NB4 (cell line): ENCODE results near the gene RPL35.
A peak's percentile ranks its signal among the peaks of the same experiment; 100 is the strongest.

Experiments used
- DNase-seq: peaks from one replicate; pipeline ENCODE4 v3.0.0; 2010; ENCODE audit warnings: low read depth
- H3K4me3 ChIP-seq: one replicate; pipeline ENCODE4 v1.5.1; 2011; ENCODE audit warnings: mild to moderate bottlenecking, low read depth, low read length, moderate library complexity
- CTCF ChIP-seq: IDR thresholded peaks from one replicate; pipeline ENCODE4 v1.5.1; 2012; ENCODE audit warnings: low read depth, low read length
- MYC ChIP-seq: IDR thresholded peaks from 2 replicates; pipeline ENCODE4 v1.6.1; 2011; ENCODE audit warnings: low read depth, low read length
- POLR2A ChIP-seq: IDR thresholded peaks from 2 replicates; pipeline ENCODE4 v1.6.1; 2011; ENCODE audit warnings: mild to moderate bottlenecking; ENCODE audit not compliant: insufficient read length; ENCODE audit errors: extremely low read depth
- TF ChIP-seq, protein P1 (sequence below): IDR thresholded peaks from 2 replicates; pipeline ENCODE4 v1.6.1; 2011; ENCODE audit warnings: low read depth, low read length

RPL35 gene

GRCh38 chr9:124873664-124874063 lies 11.9 kb upstream of the RPL35 start:
- TF ChIP-seq POLR2A, result no peak
- TF ChIP-seq, protein P1, sequence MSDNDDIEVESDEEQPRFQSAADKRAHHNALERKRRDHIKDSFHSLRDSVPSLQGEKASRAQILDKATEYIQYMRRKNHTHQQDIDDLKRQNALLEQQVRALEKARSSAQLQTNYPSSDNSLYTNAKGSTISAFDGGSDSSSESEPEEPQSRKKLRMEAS, result no peak
- no peak for TF ChIP-seq CTCF
- TF ChIP-seq MYC, result no peak
- no peak overlapping the region for H3K4me3 ChIP-seq
- no peak for DNase-seq

GRCh38 chr9:124871156-124871561 lies 9.4 kb upstream of the RPL35 start:
- DNase-seq, result no peak
- TF ChIP-seq, protein P1, result no peak
- TF ChIP-seq POLR2A, result no peak
- no peak for TF ChIP-seq MYC
- TF ChIP-seq CTCF, result no peak
- H3K4me3 ChIP-seq, result peak overlapping the region; percentile 94

DNA sequence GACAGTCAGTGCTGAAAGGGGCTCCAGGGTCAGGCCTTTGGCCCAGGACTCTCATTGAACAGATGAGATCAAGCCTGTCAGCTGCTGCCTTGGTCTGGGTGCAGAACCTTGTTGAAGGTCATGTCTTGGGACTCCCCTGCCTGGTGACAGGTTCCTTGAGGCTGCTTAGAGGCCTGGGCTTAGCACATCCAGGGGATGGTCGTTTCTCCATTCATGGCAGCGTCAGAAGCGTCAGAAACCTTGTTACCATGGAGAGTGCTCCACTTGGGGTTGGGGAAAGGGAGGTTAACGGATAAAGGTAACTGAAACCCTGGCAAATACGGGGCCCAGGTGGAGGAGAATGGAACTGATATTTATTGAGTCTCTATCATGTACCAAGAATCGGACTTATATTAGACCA lies 9.0 kb upstream of the RPL35 start:
- TF ChIP-seq POLR2A, result no peak
- TF ChIP-seq MYC, result no peak
- TF ChIP-seq, protein P1, result no peak
- TF ChIP-seq CTCF, result no peak
- no peak for DNase-seq
- peak overlapping the region; percentile 94 for H3K4me3 ChIP-seq

DNA sequence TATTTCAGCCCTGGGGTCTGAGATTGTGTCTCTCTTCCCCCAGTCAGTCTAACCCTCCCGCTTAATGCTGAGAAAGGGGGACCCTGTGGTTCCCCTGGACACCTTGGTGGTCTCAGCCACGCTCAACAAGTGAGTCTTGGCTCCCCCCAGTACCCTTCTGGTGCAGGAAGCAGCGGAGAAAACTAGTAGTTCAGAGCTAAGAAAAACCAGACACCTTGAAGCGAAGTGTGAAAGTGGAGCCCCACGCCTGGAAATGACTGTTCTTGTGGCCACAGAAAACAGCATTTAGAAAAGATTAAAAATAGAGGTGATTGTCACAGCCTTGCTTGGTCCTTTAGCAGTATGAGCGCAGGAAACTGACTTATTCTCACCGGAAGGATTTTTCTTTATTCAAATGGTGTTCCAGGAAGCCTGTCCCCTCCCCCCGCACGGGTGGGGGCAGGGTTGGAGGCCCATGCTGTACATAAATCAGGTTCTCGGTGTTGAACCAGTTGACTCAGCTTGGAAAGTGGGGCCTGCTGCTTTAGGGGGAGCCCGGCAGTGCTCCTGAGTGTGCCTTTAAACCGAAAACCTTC lies 8.3 kb upstream of the RPL35 start:
- peak; percentile 64 for DNase-seq
- TF ChIP-seq, protein P1, result 0 out of 2 replicates have a peak, but pooled peaks have one; percentile 13
- no peak for TF ChIP-seq POLR2A
- TF ChIP-seq MYC, result peak; percentile 53; the same call in 1 of the 2 replicates
- H3K4me3 ChIP-seq, result peak overlapping the region; percentile 94

DNA sequence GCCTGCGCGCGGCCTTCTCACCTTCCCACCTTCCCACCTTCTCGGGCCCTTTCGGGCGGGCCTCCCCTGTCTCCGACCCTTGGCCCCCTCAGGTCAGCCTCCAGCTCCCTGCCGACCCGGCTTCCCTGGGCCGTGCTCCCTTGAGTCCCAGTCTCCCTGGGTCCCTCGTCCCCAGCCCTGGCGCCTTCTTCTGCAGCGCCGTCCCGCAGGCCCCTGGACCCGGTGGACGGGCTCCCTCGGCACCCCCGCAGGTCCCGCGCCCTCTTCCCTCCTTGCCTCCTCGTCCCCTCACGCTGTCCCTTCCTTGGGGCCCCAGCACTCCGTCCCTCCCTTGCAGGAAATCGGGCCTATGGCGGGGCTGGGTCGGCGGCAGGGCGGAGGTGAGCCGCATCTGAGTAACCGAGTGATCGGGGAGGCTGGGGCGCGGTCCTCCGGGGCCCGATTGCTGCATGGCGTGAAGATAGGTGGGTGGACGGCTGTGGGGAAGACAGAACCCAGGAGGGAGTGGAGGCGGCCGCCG lies 7.8 kb upstream of the RPL35 start:
- TF ChIP-seq, protein P1, result no peak
- TF ChIP-seq MYC (no peak), CTCF (no peak), POLR2A (no peak)
- DNase-seq, result peak; percentile 57
- peak overlapping the region; percentile 94 for H3K4me3 ChIP-seq
